RWPE2 (cell line): ENCODE data around the gene FNTB.
A peak's percentile ranks its signal among the peaks of the same experiment; 100 is the strongest.

ENCODE experiments used
- ATAC-seq: fragments of 200-7000 bp; cut with Tn5 transposase; 3 replicates; pipeline ENCODE4 v1.9.1; 2021; ENCODE audit warnings: low read depth
- DNase-seq: peaks from one replicate; pipeline ENCODE4 v3.0.0-alpha.2; 2020; ENCODE audit warnings: low spot score
- H3K27ac ChIP-seq: fragments of 450-650 bp; 2 replicates; pipeline ENCODE4 v1.5.1; 2017; ENCODE audit warnings: mild to moderate bottlenecking; ENCODE audit not compliant: poor library complexity, severe bottlenecking
- H3K27me3 ChIP-seq: fragments of 250-450 bp; sonication (Bioruptor Pico); 2 replicates; pipeline ENCODE4 v1.5.1; 2021; ENCODE audit warnings: mild to moderate bottlenecking, moderate library complexity; ENCODE audit not compliant: insufficient read depth, poor library complexity, severe bottlenecking
- H3K36me3 ChIP-seq: fragments of 250-450 bp; sonication (Bioruptor Pico); 2 replicates; pipeline ENCODE4 v1.5.1; 2020; ENCODE audit warnings: low read depth, mild to moderate bottlenecking, moderate library complexity
- H3K4me1 ChIP-seq: fragments of 250-450 bp; sonication (Bioruptor Pico); 2 replicates; pipeline ENCODE4 v1.5.1; 2021; ENCODE audit warnings: mild to moderate bottlenecking, moderate library complexity; ENCODE audit not compliant: insufficient read depth, poor library complexity, severe bottlenecking
- H3K4me3 ChIP-seq: fragments of 250-450 bp; sonication (Bioruptor Pico); 2 replicates; pipeline ENCODE4 v1.5.1; 2021; ENCODE audit warnings: mild to moderate bottlenecking, moderate library complexity; ENCODE audit not compliant: severe bottlenecking
- H3K9me3 ChIP-seq: fragments of 250-450 bp; sonication (Bioruptor Pico); 2 replicates; pipeline ENCODE4 v1.5.1; 2021; ENCODE audit warnings: mild to moderate bottlenecking, moderate library complexity; ENCODE audit not compliant: severe bottlenecking
- TF ChIP-seq, protein P1 (sequence below): fragments of 450-650 bp; IDR thresholded peaks from one replicate; pipeline ENCODE4 v1.5.1; 2017; ENCODE audit warnings: mild to moderate bottlenecking, moderate library complexity; ENCODE audit not compliant: poor library complexity, severe bottlenecking

Gene FNTB

DNA sequence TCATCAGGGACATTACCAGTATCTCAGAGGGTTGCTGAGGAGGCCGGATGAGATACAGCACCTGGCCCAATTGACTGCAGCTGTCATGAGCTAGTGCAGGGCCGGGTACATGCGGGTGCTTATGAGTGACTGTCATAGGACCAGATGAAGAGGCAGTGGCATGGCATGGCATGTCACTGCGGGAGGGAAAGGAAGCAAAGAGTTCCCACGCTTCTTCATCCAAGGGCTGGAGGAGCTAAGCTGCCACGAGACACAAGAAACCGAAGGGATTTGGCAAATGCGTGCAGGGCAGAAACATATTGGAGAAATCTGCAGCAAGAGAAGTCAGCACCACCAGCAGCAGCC is 33.4 kb upstream of the FNTB start:
- Histone ChIP-seq H3K27ac (no peak overlapping the region), H3K4me3 (no peak overlapping the region), H3K27me3 (no peaks in the 10 kb centered on the region), H3K4me1 (no peaks in the 10 kb centered on the region), H3K36me3 (no peaks in the 10 kb centered on the region), H3K9me3 (no peaks in the 10 kb centered on the region)
- TF ChIP-seq, protein P1, sequence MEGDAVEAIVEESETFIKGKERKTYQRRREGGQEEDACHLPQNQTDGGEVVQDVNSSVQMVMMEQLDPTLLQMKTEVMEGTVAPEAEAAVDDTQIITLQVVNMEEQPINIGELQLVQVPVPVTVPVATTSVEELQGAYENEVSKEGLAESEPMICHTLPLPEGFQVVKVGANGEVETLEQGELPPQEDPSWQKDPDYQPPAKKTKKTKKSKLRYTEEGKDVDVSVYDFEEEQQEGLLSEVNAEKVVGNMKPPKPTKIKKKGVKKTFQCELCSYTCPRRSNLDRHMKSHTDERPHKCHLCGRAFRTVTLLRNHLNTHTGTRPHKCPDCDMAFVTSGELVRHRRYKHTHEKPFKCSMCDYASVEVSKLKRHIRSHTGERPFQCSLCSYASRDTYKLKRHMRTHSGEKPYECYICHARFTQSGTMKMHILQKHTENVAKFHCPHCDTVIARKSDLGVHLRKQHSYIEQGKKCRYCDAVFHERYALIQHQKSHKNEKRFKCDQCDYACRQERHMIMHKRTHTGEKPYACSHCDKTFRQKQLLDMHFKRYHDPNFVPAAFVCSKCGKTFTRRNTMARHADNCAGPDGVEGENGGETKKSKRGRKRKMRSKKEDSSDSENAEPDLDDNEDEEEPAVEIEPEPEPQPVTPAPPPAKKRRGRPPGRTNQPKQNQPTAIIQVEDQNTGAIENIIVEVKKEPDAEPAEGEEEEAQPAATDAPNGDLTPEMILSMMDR: no peak
- ATAC-seq: no peak
- no peak for DNase-seq

DNA sequence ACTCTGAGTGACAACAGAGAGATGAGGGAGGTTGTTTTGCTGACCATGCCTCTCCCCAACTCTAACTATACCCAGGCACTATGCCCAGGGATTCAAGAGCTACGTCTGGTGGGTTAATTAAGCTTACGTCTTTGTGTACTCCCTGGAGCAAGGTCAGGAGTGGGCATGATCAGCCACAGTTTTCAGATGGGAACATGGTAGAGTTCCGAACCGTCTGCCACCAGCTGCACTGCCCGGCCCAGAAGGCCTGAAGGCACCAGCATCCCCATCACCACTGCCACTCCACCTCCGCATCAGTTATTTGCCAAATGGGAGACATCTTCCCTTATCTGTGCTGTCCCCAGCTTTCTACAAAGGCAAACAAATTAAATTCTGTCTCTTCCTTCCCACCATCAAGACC is 33.0 kb upstream of the FNTB start:
- ATAC-seq (no peak), DNase-seq (no peak)
- Histone ChIP-seq H3K4me3 (no peak overlapping the region), H3K9me3 (no peaks in the 10 kb centered on the region), H3K27me3 (no peaks in the 10 kb centered on the region), H3K27ac (no peak overlapping the region), H3K36me3 (no peaks in the 10 kb centered on the region), H3K4me1 (no peaks in the 10 kb centered on the region)
- TF ChIP-seq, protein P1: no peak

DNA sequence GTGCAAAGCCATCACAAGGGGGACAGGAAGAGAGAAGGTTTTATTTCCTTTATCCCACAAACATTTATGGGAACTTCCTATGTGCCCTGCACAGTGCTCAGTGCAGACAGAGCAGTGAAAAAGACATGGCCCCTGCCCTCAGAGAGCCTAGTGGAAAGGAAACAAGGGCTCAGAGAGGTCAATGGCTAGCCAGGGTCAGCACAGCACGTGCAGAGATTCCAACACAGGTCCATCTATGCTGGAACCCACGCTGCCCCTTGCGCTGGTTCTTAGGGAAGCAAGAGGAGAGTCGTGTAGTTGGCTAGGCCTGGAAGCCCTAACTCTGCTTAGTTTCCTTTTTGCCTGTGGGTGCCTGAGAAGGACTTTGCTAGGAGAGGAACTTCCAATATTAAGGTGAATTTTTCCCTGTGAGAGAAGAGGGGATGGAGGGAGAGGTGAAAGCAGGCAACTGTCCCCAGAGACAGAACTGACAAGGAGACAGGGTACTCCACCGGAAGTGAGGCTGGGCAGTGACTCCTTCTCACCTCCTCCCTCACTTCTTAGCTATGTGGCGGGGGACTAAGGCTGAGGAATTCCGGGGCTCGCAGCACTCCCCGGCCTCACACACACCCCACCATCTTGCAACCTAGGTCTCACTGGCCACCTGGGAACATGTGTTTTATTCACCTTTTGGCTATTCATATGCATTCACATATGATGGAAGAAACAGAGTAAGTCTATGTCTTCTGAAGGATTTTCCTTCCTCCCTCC is 32.0 kb upstream of the FNTB start:
- Histone ChIP-seq H3K27ac (no peak overlapping the region), H3K4me1 (no peaks in the 10 kb centered on the region), H3K36me3 (no peaks in the 10 kb centered on the region), H3K27me3 (no peaks in the 10 kb centered on the region), H3K9me3 (no peaks in the 10 kb centered on the region), H3K4me3 (no peak overlapping the region)
- ATAC-seq (no peak), DNase-seq (peak; percentile 35)
- TF ChIP-seq, protein P1: no peak

DNA sequence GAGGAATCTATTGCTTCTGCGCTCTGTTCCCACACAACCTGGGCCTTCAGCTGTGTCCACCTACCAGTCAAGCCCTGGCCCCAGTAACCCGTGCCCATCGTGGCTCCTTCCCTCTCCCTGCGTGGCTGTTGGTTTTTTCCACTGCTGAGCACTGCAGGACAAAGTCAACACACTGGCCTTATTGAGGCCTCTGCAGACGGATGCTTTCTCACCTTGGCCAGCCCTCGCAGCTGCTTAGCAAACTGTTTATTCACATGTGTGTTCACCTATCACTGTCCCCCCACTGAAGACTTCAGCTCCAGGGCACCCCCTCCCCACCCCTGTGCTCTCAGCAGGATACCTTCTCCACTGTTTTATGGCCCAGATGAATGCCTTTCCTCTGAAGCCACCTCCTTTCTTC is 31.4 kb upstream of the FNTB start:
- DNase-seq (peak; percentile 46), ATAC-seq (no peak)
- no peaks in the 10 kb centered on the region for H3K27me3 ChIP-seq
- no peak overlapping the region for H3K27ac ChIP-seq
- TF ChIP-seq, protein P1: no peak
- no peaks in the 10 kb centered on the region for H3K36me3 ChIP-seq
- H3K4me1 ChIP-seq: no peaks in the 10 kb centered on the region
- H3K9me3 ChIP-seq: no peaks in the 10 kb centered on the region
- no peak overlapping the region for H3K4me3 ChIP-seq

DNA sequence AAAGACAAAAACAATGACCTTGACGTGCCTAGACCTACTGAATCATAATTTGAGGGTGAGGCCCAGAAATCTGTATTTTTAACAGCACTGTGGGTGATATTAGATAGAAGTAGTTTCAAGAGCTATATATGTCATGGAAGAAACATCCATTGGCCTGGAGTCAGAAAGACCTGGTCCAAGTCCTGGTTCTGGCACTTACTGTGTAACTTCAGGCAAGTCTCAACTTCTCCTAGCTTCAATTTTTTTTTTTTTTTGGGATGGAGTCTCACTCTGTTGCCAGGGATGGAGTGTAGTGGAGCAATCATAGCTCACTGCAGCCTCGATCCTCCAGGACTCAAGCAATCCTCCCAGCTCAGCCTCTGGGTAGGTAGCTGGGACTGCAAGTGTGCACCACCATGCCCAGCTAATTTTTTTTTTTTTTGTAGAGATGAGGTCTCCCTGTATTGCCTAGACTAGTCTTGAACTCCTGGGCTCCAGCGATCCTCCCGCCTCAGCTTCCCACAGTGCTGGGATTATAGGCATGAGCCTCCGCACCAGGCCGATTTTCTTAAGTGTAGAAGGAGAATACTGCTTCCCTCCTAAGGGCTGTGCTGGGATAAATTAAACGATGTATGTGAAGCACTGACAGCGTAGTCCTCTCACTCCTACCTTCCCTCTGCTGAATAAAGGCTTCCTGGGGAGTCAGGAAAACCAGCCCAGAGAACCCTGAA is 29.8 kb upstream of the FNTB start:
- no peak overlapping the region for H3K27ac ChIP-seq
- ATAC-seq (no peak), DNase-seq (peak; percentile 29)
- H3K4me1 ChIP-seq: no peaks in the 10 kb centered on the region
- H3K36me3 ChIP-seq: no peaks in the 10 kb centered on the region
- no peak overlapping the region for H3K4me3 ChIP-seq
- H3K9me3 ChIP-seq: no peaks in the 10 kb centered on the region
- no peaks in the 10 kb centered on the region for H3K27me3 ChIP-seq
- TF ChIP-seq, protein P1: no peak
